GM23248 (cell line): ENCODE measurements around the gene AKAP6. TPM values are rescaled to one million over a fixed set of nuclear protein-coding genes. Genes with fewer than 3 reads are reported as not detected.

Experiments used
- DNase-seq: peaks from one replicate; pipeline ENCODE4 v3.0.0-alpha.2; 2015
- H2AFZ ChIP-seq: fragments of 200-600 bp; sonication (generic); 2 replicates; pipeline ENCODE4 v1.6.1; 2016; ENCODE audit warnings: antibody characterized with exemption
- H3F3A ChIP-seq: fragments of 200-600 bp; sonication (generic); 2 replicates; pipeline ENCODE4 v1.6.1; 2016; ENCODE audit warnings: mild to moderate bottlenecking, antibody characterized with exemption, mixed run types; ENCODE audit not compliant: insufficient read depth
- H3K27ac ChIP-seq: fragments of 200-600 bp; sonication (generic); 2 replicates; pipeline ENCODE4 v1.5.1; 2016; ENCODE audit warnings: mild to moderate bottlenecking
- H3K27me3 ChIP-seq: fragments of 200-600 bp; sonication (generic); replicated peaks from 2 replicates; pipeline ENCODE4 v1.6.1; 2016; ENCODE audit warnings: mild to moderate bottlenecking; ENCODE audit not compliant: insufficient read depth
- H3K36me3 ChIP-seq: fragments of 200-600 bp; sonication (generic); 2 replicates; pipeline ENCODE4 v1.6.1; 2016; ENCODE audit warnings: low read depth, mild to moderate bottlenecking
- H3K4me1 ChIP-seq: fragments of 200-600 bp; sonication (generic); 2 replicates; pipeline ENCODE4 v1.6.1; 2016; ENCODE audit warnings: mild to moderate bottlenecking; ENCODE audit not compliant: insufficient read depth
- H3K4me2 ChIP-seq: fragments of 200-600 bp; sonication (generic); one replicate; pipeline ENCODE4 v1.6.1; 2016; ENCODE audit warnings: mild to moderate bottlenecking; ENCODE audit not compliant: unreplicated experiment
- H3K4me3 ChIP-seq: fragments of 200-600 bp; sonication (generic); 2 replicates; pipeline ENCODE4 v1.5.1; 2016; ENCODE audit warnings: mild to moderate bottlenecking
- H3K79me2 ChIP-seq: fragments of 200-600 bp; sonication (generic); 2 replicates; pipeline ENCODE4 v1.6.1; 2016; ENCODE audit warnings: mild to moderate bottlenecking; ENCODE audit not compliant: insufficient read depth
- H3K9ac ChIP-seq: fragments of 200-600 bp; sonication (generic); 2 replicates; pipeline ENCODE4 v1.6.1; 2016; ENCODE audit warnings: mild to moderate bottlenecking
- H3K9me2 ChIP-seq: fragments of 200-600 bp; sonication (generic); 2 replicates; pipeline ENCODE4 v1.6.1; 2016; ENCODE audit warnings: mixed run types, mild to moderate bottlenecking, moderate library complexity; ENCODE audit not compliant: insufficient read depth
- H3K9me3 ChIP-seq: fragments of 200-600 bp; sonication (generic); one replicate; pipeline ENCODE4 v1.6.1; 2017; ENCODE audit warnings: low read depth
- H4K20me1 ChIP-seq: fragments of 200-600 bp; sonication (generic); 2 replicates; pipeline ENCODE4 v1.6.0; 2016; ENCODE audit not compliant: insufficient read depth
- EZH2 ChIP-seq: fragments of 200-600 bp; sonication (generic); IDR thresholded peaks from 2 replicates; pipeline ENCODE4 v1.6.1; 2018; ENCODE audit warnings: antibody characterized with exemption, mild to moderate bottlenecking; ENCODE audit not compliant: insufficient read depth, poor library complexity, severe bottlenecking
- EZH2phosphoT487 ChIP-seq: fragments of 200-600 bp; sonication (generic); IDR thresholded peaks from 2 replicates; pipeline ENCODE4 v1.6.1; 2018; ENCODE audit warnings: antibody characterized with exemption, moderate library complexity, mild to moderate bottlenecking, low read depth; ENCODE audit not compliant: insufficient read depth
- WGBS, 2 experiments: methylation state at CpG; one replicate each; pipeline ENCODE4 v1.1.6; 2015 to 2017; ENCODE audit warnings: low lambda C conversion rate in 2 of 2, low coverage in 1 of 2; ENCODE audit errors: missing lambda C conversion rate in 2 of 2; 5-methylcytosine and 5-hydroxymethylcytosine counted together
- in situ Hi-C: fragments of 300-500 bp; cut with MboI; formaldehyde crosslinking; loops from 2 replicates; pipeline ENCODE4 v1.15.0; 2020
- polyA plus RNA-seq: library from polyadenylated mRNA; unstranded; fragments of >200 nt; fragmentation: Nextera tagmentation; extraction: Ambion mirVana; gene quantifications from 2 replicates; pipeline ENCODE4 v1.2.1, GENCODE V29; 2016
- total RNA-seq: library from RNA; depleted of rRNA; stranded (reverse); fragments of >200 nt; shearing (Covaris generic); gene quantifications from 2 replicates; pipeline ENCODE4 v1.2.3, GENCODE V29; 2014

The AKAP6 gene
- total and polyA plus RNA-seq, 2 experiments from 2014 or later = 4.8 to 19.1 TPM

GRCh38 chr14:32710231-32710671 lies 381.2 kb downstream of the AKAP6 start:
- Histone ChIP-seq H3K9me3 (no peaks in the 10 kb centered on the region), H3K79me2 (no peaks in the 10 kb centered on the region), H3K27me3 (no peaks in the 10 kb centered on the region), H3F3A (peaks cover 6% of the 10 kb centered on the region; the same call in 1 of the 2 replicates), H3K4me2 (peak overlapping the region; percentile 46), H3K4me1 (peaks cover 27% of the 10 kb centered on the region), H4K20me1 (no peaks in the 10 kb centered on the region), H3K4me3 (peak overlapping the region; percentile 54), H2AFZ (peak overlapping the region; percentile 57), H3K9ac (peak overlapping the region; percentile 46), H3K9me2 (no peaks in the 10 kb centered on the region), H3K27ac (peak overlapping the region; percentile 76), H3K36me3 (no peaks in the 10 kb centered on the region)
- 46 to 48% methylated on average over 7 of the region's 7 CpGs for WGBS, 2 experiments
- in situ Hi-C loops = loop anchor here (10.0 to 25.0 kb wide), 2 partner anchors 115 to 1077 kb away; no protein-coding TSS in a partner anchor
- TF ChIP-seq EZH2phosphoT487 = no peak
- TF ChIP-seq EZH2 = no peak
- peak; percentile 67 for DNase-seq

GRCh38 chr14:32710731-32711680 lies 381.9 kb downstream of the AKAP6 start:
- 44 to 47% methylated on average over 7 of the region's 7 CpGs for WGBS, 2 experiments
- Histone ChIP-seq H3K4me3 (peak overlapping the region; percentile 54), H3K36me3 (no peaks in the 10 kb centered on the region), H3K9me3 (no peaks in the 10 kb centered on the region), H4K20me1 (no peaks in the 10 kb centered on the region), H2AFZ (peak overlapping the region; percentile 57), H3K4me1 (peaks cover 27% of the 10 kb centered on the region), H3K27me3 (no peaks in the 10 kb centered on the region), H3K27ac (peak overlapping the region; percentile 76), H3K79me2 (no peaks in the 10 kb centered on the region), H3K4me2 (peak overlapping the region; percentile 46), H3K9me2 (no peaks in the 10 kb centered on the region), H3F3A (peaks cover 6% of the 10 kb centered on the region; the same call in 1 of the 2 replicates), H3K9ac (peak overlapping the region; percentile 46)
- TF ChIP-seq EZH2phosphoT487 (no peak), EZH2 (no peak)
- in situ Hi-C loops = loop anchor here (10.0 to 25.0 kb wide), 2 partner anchors 116 to 1076 kb away; no protein-coding TSS in a partner anchor
- DNase-seq = peak; percentile 68

GRCh38 chr14:32713856-32714255 lies 384.8 kb downstream of the AKAP6 start:
- Histone ChIP-seq H4K20me1 (no peaks in the 10 kb centered on the region), H3K9me3 (no peaks in the 10 kb centered on the region), H3K9me2 (no peaks in the 10 kb centered on the region), H2AFZ (no peak overlapping the region), H3F3A (peaks cover 6% of the 10 kb centered on the region; the same call in 1 of the 2 replicates), H3K4me3 (no peak overlapping the region), H3K9ac (no peak overlapping the region), H3K27ac (no peak overlapping the region), H3K36me3 (no peaks in the 10 kb centered on the region), H3K4me2 (no peak overlapping the region), H3K27me3 (no peaks in the 10 kb centered on the region), H3K79me2 (no peaks in the 10 kb centered on the region), H3K4me1 (peaks cover 22% of the 10 kb centered on the region)
- no peak for DNase-seq
- in situ Hi-C loops = loop anchor here (10.0 to 25.0 kb wide), 2 partner anchors 119 to 1073 kb away; no protein-coding TSS in a partner anchor
- TF ChIP-seq EZH2phosphoT487 (no peak), EZH2 (no peak)
- 74 to 80% methylated on average over 3 of the region's 3 CpGs for whole genome bisulfite sequencing, 2 experiments

GRCh38 chr14:32719601-32720000 lies 390.5 kb downstream of the AKAP6 start:
- Histone ChIP-seq H3K4me2 (no peak overlapping the region), H2AFZ (no peak overlapping the region), H3K79me2 (no peaks in the 10 kb centered on the region), H3K4me1 (peaks cover 16% of the 10 kb centered on the region), H4K20me1 (no peaks in the 10 kb centered on the region), H3K9me2 (no peaks in the 10 kb centered on the region), H3K9ac (no peak overlapping the region), H3K27ac (no peak overlapping the region), H3K9me3 (no peaks in the 10 kb centered on the region), H3F3A (peaks cover 5% of the 10 kb centered on the region; the same call in 1 of the 2 replicates), H3K4me3 (no peak overlapping the region), H3K27me3 (no peaks in the 10 kb centered on the region), H3K36me3 (no peaks in the 10 kb centered on the region)
- TF ChIP-seq EZH2 (no peak), EZH2phosphoT487 (no peak)
- no peak for DNase-seq
- in situ Hi-C loops = loop anchor here (10.0 to 25.0 kb wide), 2 partner anchors 125 to 1068 kb away; no protein-coding TSS in a partner anchor
- 50 to 51% methylated on average over 1 of the region's 1 CpG for WGBS, 2 experiments
